GM18867 (cell line): ENCODE results near the gene ONECUT3.

Experiments
- ATAC-seq: cut with Tn5 transposase; IDR thresholded peaks from one replicate; pipeline ENCODE4 v1.9.1; 2021; ENCODE audit warnings: mild to moderate bottlenecking, moderate library complexity; ENCODE audit not compliant: unreplicated experiment

ONECUT3 gene

DNA sequence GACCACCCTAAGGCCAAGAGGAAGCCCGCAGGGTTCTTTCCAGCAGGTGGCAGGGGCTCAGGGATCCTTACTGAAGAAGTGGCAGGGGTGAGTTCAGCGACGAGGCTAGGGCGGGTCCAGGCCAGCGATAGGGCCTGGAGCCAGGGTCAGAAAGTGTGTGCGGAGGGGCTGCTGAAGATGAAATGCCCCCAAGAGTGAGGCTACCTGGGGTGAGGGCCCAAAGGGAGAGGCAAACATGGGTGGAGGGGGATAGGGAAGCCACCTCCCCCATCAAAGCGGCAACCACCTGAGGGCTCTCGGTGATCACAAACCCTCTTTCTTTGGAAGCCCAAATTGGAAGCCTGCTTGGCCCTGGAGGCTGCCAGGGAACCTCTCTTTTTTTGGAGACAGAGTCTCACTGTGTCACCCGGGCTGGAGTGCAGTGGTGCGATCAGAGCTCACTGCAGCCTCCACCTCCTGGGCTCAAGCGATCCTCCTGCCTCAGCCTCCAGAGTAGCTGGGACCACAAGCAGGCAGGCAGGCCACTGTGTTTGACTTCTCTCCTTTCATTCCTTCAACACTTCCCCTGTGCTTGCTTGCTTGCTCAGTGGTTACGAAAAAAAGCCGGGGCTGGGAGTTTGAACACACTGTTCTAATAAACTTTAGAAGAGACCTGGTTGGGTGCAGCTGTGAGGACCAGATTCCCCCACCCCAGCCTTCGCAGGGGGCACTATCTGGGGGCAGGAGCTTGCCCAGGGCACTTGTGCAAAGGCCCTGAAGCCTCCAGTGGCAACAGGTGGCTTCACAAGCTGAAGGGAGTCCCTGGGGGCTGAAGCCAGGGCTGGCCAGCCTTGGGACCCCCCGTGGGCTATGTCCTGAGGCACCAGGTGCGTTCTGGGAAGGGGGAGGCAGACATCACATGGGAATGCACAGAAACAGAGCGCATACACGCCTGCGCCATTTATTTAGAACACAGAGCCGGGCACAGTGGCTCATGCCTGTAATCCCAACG is 60.2 kb downstream of the ONECUT3 start:
- no peak for ATAC-seq

DNA sequence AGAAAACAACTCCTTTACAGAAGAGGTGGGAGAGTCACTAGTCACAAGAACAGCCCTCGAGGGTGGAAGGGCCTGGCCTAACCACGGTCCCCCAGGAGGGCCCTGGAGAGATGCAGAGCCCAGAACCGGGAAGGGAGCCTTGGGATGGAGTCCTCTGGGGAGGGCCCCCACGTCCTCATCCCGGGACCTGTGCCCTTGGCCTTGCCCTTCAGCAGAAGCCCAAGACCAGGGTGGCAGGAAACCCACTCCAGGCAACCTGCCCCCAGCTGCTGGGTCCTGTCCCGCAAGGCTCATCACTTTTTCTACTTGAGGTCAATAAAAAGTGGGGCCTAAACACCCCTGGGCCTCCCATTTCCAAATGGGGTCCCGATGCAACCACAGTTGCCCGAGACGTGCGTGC is 61.1 kb downstream of the ONECUT3 start:
- no peak for ATAC-seq

DNA sequence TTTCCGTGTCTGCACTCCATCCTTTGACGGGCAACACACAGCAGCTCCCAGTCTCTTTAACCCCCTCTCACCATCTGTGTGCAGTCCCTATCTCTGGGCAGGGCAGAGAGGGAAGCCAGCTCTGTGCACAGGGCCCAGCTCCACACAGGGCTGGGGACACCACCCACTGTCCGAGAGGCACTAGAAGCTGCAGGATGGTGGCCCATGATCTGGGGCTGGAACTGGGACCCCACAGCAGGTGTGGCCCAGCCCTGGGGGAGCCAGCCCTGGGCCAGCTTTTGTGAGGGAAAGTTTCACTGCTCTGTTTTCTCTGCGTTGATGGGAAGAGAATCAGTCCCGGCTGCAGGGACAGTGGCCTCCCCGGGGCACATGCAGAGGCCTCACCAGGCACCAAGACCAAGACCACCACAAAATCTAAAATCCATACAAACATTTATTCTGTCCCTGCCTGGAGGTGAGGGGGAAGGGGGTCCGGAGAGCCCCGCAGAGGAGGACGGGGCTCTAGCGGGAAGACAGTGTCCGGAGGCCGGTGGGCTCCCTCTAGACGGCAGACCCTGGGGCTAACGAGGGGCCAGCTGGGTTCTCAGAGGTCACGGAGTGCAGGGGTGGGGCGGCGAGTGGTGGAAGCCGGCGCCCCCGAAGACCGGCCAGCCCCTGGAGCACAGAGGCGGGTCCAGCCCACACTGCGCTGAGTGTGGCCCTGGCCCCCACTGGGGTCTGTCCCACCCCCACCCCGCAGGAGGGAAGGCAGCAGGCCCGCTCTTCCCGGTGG is 61.7 kb downstream of the ONECUT3 start:
- ATAC-seq = no peak

DNA sequence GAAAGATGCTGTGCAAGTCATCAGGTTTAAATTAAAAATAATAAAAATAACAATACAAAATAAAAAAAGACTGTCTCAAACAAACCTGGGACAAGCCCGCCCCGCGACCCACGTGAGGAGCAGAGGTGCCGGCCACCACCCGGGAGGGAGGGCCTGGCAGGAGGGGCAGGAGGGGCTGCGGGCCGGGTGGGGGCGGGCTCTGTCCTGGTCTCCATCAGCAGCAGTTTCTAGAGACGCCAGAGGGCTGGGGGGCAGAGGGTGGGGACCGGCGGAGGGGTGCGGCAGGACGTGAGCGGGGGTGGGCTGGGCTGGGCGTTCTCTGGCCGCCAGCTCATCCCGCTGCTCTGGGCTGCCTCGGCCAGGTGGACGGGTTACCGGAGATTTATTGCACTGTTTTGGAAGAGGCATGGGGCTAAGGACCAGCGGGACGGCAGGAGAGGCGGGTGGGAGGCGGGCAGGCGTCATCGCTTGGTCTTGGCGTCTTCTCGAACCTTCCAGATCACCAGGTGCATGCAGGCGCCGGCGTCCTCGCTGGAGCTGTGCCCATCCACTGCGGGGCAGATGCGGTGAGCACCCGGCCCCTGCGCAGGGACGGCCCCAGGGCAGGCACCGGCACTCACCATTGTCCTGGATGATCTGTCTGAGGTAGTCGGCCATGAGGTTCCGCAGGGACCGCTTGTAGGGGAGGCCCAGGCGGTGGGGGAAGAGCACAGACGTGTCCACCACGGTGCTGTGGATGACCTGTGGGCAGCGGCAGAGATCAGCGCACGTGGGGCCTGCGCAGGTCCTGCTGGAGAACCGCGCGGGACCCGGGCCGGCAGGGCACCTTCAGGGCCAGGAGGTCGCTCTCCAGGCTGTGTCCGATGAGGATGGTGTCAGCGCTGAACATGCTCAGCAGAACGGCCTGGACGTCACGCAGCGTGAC is 62.6 kb downstream of the ONECUT3 start:
- no peak for ATAC-seq

DNA sequence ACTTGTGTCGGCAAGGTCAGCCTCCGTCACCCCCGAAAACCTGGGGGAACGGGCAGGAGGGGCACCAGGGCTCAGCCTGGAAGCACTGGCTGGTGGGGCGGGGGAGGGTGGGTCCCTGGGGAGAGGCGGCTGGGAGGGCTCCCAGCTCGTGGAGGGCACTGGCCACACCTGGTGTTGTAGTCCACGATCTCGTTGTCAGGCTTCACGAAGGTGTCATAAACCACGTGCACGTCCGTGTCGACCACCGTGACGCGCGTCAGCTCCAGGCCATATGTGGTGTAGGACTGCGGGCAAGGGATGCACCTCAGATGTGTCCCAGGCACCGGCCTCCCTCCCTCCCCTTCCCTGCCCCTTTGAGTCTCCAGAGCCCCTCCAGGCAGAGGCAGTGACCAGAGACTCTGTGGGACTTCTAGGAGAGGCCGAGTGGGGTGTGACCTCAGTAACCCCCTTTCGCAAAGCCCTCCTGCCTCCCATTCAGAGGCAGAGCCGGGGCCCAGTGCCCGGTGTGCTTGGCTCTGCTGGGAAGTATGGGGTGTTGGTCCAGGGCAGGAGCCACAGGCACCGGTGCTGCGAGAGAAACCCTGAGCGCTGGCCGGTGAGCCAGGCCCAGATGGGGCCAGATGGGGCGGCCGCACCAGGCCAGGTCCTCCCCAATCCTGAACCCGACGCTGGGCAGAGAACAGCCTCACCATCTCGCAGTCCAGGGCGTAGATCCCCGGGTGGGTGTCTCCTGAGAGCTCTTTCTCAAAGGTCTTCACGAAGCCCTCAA is 63.4 kb downstream of the ONECUT3 start:
- no peak for ATAC-seq

DNA sequence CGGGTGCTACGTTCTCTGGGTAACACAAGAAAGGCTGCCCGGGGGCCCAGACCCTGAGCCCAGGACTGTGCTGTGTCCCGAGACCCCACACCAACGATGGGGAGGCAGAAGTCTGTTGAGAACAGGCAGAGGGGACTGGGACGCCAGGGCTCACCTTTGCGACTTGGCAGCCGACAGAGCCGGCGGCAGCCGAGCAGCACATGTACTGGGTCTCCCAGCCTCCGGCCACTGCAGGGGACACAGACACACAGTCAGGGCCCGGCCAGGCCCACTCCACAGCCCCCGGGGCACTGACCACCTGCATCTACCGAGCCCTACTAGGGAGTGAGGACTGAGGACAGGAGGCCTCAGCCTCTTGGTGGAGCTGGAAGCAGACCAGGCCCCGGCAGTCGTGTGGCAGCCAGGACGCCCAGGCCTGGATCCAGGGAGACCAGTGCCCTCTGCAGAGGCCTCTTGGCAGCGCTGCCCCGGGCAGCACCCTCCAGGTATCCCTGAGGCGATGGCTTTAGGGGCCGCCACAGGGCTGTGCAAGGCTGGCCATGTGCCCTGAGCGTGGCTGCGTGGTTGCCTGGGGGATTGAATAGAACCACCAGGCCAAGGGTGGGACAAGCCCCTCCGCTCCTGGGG is 64.4 kb downstream of the ONECUT3 start:
- no peak for ATAC-seq

DNA sequence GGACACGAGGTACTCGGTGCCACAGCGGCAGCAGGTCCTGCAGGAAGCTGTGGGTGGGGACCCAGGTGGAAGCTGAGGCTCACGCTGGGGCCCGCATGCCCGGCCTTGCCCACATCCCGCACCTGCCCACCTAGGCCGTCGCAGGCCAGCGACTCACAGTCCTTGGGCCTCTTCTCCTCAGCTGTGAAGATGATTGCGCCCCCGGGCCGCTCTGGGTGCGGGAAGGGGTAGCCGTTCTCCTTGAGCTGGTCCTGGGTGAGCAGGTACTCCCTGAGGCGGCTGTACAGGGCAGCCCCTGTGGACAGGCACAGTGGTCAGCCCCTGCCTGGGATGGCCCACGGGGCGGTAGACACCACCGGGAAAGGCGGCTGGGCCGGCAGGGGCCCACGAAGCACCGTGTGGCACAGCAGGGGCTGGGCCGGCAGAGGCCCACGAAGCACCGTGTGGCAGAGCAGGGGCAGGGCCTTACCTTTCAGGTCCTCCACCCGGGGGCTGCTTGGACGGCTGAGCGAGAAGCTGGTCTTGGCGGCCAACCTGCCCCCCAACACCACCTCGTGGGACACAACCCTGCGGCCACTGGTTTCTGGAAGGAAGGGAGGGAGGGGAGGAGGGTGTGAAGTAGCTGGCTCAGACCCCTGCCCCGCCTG is 65.4 kb downstream of the ONECUT3 start:
- no peak for ATAC-seq

DNA sequence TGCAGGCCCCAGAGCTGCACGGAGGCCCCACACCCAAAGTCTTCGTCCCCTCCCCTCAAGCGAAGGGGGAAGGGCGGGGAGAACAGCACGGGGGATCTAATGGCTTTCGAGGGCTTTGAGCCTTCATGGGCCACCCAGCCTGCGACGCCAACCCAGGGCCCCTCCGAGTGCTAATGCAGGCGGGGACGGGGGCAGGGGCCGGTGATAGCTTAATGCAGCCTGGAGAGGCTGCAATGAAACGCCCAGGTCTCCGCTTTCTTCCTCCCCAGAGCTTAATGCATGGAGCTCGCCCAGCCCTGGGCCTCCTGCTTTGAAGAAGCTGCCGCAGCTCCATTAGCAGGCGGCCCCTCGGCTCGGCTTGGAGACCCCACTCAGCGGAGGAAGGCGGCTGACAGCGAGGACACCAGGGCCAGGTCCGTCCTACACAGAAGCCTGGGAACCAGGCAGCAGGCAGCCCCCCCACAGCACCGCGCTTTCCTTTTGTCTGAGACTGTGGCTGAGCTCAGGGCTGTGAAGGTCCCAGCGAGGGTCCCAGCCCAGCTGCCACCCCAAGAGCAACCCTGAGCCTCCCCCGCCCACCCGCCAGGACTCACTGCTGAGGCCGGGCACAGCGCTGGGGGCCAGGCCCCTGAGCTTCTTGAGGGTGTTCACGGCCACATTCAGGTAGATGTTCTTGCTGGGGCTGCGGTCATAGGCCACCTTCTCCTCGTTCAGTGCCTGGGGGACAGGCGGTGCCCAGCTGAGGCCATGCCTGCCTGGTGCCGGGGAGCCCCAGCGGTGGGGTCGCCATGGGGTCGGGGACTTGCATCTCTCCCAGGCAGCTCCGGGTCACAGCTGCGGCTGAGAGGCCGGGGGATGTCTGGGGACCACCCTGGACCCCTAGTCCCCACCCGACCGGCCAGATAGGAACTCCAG is 66.3 kb downstream of the ONECUT3 start:
- ATAC-seq = no peak

DNA sequence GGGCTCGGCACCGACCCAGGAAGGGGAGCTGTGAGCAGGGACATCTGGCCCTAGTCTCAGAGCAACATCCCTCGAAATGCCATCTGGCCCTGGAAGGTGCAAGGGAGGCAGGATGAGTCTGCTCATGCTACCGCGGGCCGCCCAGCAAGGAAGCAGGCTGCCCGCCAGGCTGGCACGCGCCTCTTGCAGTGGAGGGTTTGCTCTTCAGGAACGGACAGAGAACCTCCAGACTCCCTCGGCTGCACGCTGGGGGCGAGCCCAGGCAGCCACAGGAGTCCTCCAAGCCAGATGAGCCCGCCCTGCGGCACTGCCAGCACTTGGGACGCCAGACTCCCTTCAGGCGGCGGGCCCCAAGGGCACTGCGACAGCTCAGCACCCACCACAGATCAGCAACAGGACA is 68.9 kb downstream of the ONECUT3 start:
- ATAC-seq = no peak

DNA sequence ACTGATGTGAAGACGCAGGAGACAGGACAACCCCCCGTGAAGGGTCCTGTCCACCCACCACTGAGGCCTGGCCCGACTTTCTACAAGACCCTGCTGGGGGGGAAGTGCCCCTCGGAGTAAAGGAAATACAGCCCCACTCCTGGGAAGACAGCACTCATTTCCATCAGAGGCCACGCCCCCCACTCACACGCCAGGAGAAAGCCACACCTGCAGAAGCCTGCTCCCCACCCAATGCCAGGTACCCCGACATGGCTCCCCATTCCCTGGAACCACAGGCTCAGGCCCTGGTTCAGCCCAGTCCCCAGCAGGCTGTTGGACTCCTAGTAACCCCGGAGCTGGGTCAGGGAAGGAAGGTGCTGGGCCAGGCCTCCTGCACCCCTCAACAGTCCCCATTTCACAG is 69.7 kb downstream of the ONECUT3 start:
- ATAC-seq = no peak

DNA sequence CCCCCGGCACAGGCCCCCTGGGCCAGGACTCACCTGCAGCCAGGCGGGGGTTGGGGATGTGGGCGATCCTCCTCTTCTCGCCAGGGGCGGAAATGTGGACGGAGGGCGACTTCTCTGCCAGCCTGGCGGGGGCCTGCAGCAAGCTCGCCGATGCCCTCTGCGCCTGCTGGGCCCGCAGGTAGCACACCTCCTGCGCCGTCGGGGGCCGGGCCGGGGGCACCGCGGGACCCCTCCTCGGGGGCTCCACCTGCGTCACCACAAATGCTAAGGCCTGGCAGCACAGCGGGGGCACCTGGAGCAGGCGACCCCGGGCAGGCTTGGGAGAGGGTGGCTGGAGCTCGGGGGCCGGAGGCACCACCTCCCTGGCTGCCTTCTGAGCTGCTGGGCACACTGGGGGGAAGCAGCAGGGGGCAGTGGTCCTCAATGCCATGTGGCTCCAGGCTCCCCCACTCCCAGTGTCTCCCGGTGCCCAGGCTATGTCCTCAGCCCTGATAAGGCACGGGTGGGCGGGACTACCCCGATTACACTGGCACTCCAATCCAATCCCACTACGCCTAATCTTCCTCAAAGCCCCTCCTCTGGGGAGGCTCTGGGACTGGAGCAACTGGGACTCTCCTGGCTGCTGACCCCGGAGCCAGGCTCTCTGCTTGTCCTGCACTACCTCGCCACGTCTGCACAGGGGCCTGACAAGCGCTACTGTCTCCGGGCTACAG is 70.4 kb downstream of the ONECUT3 start:
- ATAC-seq = no peak

DNA sequence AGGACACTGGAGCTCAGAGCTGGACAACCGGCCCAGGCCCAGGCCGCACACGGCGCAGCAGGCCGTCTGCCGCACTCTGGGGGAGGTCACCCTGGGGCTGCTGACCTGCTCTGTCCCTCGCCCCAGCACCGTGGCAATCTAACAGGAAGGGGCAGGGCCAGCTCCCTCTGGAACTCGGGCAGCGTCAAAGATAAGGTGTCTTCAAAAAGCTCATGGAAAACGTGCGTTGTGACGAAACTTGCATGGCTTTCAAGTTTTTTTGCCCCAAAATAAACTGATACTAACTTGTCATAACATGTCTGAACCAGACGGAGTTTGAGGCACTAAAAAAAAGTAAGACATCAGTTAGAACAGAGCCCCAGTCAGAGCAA is 70.9 kb downstream of the ONECUT3 start:
- ATAC-seq = no peak

DNA sequence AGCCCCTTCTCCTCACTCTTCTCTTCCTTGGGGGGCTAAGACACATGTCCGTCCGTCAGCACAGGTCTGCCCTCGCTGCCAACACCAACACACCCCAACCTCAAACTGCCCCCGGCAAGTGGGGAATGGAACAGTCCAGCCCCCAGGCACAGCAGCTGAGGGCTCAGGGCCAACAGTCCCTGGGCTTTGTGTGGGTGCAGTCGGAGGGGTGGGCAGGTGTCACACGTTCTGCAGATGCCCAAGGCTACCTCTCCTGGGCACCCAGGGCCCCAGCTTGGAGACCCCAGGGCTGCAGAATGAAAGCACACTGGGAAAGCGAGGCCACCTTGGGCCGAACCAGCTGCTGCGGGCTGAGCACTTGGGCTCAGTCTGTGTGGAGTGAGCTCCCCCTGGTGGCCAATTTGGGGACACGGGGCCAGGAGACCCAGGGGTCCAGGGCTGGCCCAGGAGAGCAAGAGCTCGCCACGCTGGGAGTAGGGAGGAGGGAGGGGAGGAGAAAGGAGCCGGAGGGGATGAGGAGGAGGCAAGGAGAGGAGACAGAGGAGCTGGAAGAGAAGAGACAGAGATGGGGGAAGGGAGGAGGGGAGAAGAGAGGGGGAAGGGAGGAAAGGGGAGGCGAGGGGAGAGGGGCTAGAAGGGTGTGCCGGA is 72.7 kb downstream of the ONECUT3 start:
- no peak for ATAC-seq

DNA sequence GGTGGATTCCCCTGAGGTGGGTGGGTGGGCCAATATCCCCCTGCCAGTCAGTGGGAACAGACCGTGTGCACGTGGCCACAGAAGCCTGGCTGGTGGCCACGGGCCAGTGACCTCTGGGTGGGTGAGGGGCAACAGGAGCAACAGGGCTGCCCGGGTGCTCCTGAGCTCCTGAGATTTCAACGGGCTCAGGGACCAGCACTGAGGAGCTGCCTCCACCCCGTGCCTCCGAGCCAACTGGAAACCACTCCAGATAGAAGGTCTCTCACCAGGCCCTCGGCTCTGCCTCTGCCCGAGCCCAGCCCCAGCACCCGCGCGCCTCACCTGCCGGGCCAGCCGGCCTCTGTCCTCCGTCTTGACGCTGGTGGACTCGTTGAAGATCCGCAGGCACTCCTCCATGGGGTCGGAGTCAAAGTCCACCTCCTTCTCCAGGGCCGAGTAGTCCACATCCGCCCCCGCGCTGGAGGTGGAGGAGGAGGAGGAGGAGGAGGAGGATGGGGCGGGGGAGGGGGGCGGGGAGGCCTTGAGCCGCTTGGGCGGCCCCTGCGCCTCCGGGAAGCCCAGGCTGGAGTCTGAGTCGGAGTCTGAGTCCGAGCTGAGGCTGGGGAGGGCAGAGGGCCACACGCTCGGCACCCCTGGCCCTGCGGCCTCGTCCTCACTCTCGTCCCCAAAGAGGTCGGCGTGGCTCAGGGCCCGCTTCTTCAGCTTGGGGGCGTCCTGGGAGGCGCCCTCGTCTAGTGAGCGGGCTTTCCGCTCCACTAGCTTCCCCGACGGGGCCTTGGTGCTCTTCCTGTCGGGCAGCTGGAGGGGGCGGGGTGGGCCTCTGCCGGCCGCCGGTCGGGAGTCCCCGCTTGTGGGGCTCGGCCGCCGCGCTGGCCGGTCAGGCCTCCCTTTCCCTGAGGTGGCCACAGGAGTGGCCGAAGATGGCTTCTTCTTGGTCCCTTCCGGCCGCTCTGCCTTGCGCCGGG is 73.5 kb downstream of the ONECUT3 start:
- no peak for ATAC-seq

DNA sequence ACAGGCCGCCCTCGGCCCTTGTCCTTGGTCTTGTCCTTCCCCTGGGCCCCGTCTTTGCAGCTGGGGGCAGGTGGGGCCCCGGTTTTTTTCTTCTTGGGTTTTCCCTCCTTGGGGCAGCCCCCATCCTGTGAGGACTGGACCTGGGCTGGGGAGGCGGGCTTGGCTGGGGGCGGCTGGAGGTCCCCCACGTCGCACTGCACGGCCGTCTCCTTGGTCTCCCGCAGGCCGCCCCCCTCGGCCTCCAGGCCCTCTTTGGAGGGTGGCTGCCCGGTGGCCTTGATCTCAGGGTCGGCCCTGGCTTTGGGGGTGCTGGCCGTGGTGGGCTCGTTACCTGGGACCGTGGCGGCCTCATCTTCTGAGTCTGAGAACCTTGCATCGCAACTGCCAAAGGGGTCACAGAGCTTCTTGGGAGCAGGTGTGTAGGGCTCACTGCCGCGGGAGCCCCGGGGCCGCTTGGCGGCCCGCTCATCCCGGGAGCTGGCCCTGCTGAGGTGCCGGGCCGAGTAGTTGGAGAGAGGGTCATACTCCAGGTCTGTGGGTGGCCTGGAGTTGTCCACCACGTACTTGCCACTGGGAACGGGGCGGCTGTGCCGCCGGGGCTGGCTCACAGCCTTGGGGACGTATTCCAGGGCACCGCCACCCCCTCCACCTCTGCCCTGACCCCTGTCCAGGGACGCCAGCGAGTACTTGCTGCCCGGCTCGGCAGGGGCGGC is 74.4 kb downstream of the ONECUT3 start:
- no peak for ATAC-seq
